SU-DHL-6 (cell line): ENCODE data around the gene TBL1X.

Experiments used
- EZH2phosphoT487 ChIP-seq: fragments of 200-600 bp; sonication (generic), shearing (Covaris generic); conservative IDR thresholded peaks from 2 replicates; pipeline ENCODE4 v1.6.1; 2018; ENCODE audit warnings: mild to moderate bottlenecking, antibody characterized with exemption, low read length, moderate library complexity, mixed read lengths
- TF ChIP-seq, protein P1 (sequence below): fragments of 200-600 bp; sonication (generic); IDR thresholded peaks from one replicate; pipeline ENCODE4 v1.5.1; 2017; ENCODE audit warnings: antibody characterized with exemption, mild to moderate bottlenecking, low read length, moderate library complexity; ENCODE audit not compliant: insufficient read depth, poor library complexity, severe bottlenecking

GRCh38 chrX:9786798-9787635 lies 322.2 kb downstream of the TBL1X start:
- TF ChIP-seq, protein P1, sequence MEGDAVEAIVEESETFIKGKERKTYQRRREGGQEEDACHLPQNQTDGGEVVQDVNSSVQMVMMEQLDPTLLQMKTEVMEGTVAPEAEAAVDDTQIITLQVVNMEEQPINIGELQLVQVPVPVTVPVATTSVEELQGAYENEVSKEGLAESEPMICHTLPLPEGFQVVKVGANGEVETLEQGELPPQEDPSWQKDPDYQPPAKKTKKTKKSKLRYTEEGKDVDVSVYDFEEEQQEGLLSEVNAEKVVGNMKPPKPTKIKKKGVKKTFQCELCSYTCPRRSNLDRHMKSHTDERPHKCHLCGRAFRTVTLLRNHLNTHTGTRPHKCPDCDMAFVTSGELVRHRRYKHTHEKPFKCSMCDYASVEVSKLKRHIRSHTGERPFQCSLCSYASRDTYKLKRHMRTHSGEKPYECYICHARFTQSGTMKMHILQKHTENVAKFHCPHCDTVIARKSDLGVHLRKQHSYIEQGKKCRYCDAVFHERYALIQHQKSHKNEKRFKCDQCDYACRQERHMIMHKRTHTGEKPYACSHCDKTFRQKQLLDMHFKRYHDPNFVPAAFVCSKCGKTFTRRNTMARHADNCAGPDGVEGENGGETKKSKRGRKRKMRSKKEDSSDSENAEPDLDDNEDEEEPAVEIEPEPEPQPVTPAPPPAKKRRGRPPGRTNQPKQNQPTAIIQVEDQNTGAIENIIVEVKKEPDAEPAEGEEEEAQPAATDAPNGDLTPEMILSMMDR: no peak
- no peak for TF ChIP-seq EZH2phosphoT487
